Measurements from ENCODE around the gene FAM83D. TPM values are rescaled to one million over a fixed set of nuclear protein-coding genes. Genes with fewer than 3 reads are reported as not detected.

The FAM83D gene
- total and polyA plus RNA-seq, 2 of the 4 experiments (the other 2 are of a cell fraction) = 20.4 to 26.4 TPM

DNA sequence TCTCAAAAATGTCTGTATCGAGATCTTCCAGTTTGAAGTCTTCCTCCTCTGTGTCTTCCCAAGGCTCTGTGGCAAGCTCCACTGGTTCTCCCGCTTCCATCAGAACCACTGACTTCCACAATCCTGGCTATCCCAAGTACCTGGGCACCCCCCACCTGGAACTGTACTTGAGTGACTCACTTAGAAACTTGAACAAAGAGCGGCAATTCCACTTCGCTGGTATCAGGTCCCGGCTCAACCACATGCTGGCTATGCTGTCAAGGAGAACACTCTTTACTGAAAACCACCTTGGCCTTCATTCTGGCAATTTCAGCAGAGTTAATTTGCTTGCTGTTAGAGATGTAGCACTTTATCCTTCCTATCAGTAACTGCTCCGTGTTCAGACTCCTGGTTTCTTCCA, 25.9 kb downstream of the FAM83D start:
- no peak overlapping the region for H4K91ac ChIP-seq (ENCODE audit: insufficient read depth, low read depth, low read length)
- H3K36me3 ChIP-seq (ENCODE audit: control insufficient read depth, insufficient read depth, low read length) = peaks cover 12% of the 10 kb centered on the region
- H2BK20ac ChIP-seq (ENCODE audit: low read depth, low read length) = no peak overlapping the region
- H2AK5ac ChIP-seq (ENCODE audit: low read depth, low read length) = no peak overlapping the region
- H3K9me1 ChIP-seq (ENCODE audit: insufficient read depth, low read length) = peaks cover 11% of the 10 kb centered on the region; the same call in 1 of the 2 replicates
- H4K5ac ChIP-seq (ENCODE audit: low read depth, low read length) = no peak overlapping the region
- POLR2A ChIA-PET (ENCODE audit: unreplicated experiment) = no interaction called here
- no peak overlapping the region for H2BK15ac ChIP-seq (ENCODE audit: low read depth, low read length)
- H3K23ac ChIP-seq (ENCODE audit: low read depth, low read length) = no peak overlapping the region
- no peak overlapping the region for H2BK5ac ChIP-seq (ENCODE audit: low read depth, low read length, poor library complexity, severe bottlenecking)
- in situ Hi-C loops (cut with MboI; ENCODE audit: low sequenced_read_pairs) = no loop called here
- H4K8ac ChIP-seq (ENCODE audit: low read depth in 2 of 2, low read length in 2 of 2) = no peak overlapping the region
- H3K18ac ChIP-seq (ENCODE audit: low read depth, low read length) = no peak overlapping the region
- dilution Hi-C loops (cut with HindIII; ENCODE audit: low sequenced_read_pairs, unreplicated experiment) = no loop called here
- no peak overlapping the region for H2AFZ ChIP-seq (replicated peaks; ENCODE audit: low read length, poor library complexity)
- TF ChIP-seq MAZ (IDR thresholded peaks at IDR 0.05; ENCODE audit: borderline replicate concordance, low read depth, low read length) = no peak
- TF ChIP-seq RFX5 (IDR thresholded peaks at IDR 0.05; ENCODE audit: low read depth, low read length) = no peak
- no peak for TF ChIP-seq RCOR1 (IDR thresholded peaks at IDR 0.05; ENCODE audit: insufficient replicate concordance, low read length)
- no peak for TF ChIP-seq BHLHE40 (IDR thresholded peaks at IDR 0.05; ENCODE audit: low read depth, low read length)
- no peak overlapping the region for H3K4me3 ChIP-seq (ENCODE audit: insufficient read depth, low read depth, low read length)
- no peak overlapping the region for H3K4ac ChIP-seq (ENCODE audit: low read depth, low read length)
- no peak for DNase-seq
- H3K14ac ChIP-seq (replicated peaks; ENCODE audit: low read depth, low read length) = no peak overlapping the region
- H2BK120ac ChIP-seq (ENCODE audit: low read depth, low read length) = no peak overlapping the region
- no peaks in the 10 kb centered on the region for H3K27me3 ChIP-seq (ENCODE audit: control insufficient read depth, insufficient read depth, low read length)
- H4K20me1 ChIP-seq (ENCODE audit: insufficient read depth, low read length) = no peaks in the 10 kb centered on the region
- H3K4me2 ChIP-seq (ENCODE audit: low read depth, low read length) = no peak overlapping the region
- no peak for ATAC-seq (ENCODE audit: low read depth)
- no peak overlapping the region for H3K27ac ChIP-seq (ENCODE audit: insufficient read depth, low read length)
- H2AK9ac ChIP-seq (replicated peaks; ENCODE audit: low read depth, low read length, poor library complexity) = no peak overlapping the region
- no peak overlapping the region for H3K9ac ChIP-seq (ENCODE audit: low read depth, low read length)
- no peak overlapping the region for H3K56ac ChIP-seq (ENCODE audit: extremely low read depth, insufficient read depth, low read length)
- intact Hi-C loops (cut with micrococcal nuclease) = no loop called here
- BruUV-seq (replicated peaks) = no TSS peak
- no peaks in the 10 kb centered on the region for H3K4me1 ChIP-seq (ENCODE audit: control insufficient read depth, insufficient read depth, low read length)
- CTCF ChIA-PET = no interaction called here
- 100% methylated on average over 1 of the region's 6 CpGs; no CpG with 5 or more reads in 1 of the 2 experiments for WGBS, 2 experiments (ENCODE audit: extremely low coverage in 2 of 2, insufficient read length in 1 of 2)
- no peaks in the 10 kb centered on the region for H3K9me3 ChIP-seq (ENCODE audit: control insufficient read depth, insufficient read depth, low read length)
- peaks cover 26 to 28% of the 10 kb centered on the region in 2 experiments for H3K79me1 ChIP-seq (ENCODE audit: low read depth in 1 of 2, low read length in 2 of 2)

Measured in IMR-90 (cell line).